Naive thymus-derived CD4-positive, alpha-beta T cell (primary cell): Measurements from ENCODE around the gene TMEM132E. TPM values are rescaled to one million over a fixed set of nuclear protein-coding genes. Genes with fewer than 3 reads are reported as not detected.
A peak's percentile ranks its signal among the peaks of the same experiment; 100 is the strongest.

Experiments used
- ATAC-seq: fragments of 150-1000 bp; cut with Tn5 transposase; 2 replicates; pipeline ENCODE4 v1.10.0; 2021; ENCODE audit warnings: mild to moderate bottlenecking, moderate library complexity
- CTCF ChIA-PET: fragments of 350-600 bp; sonication (Branson Sonifier 250); formaldehyde crosslinking; loops from one replicate; lab custom pipeline; 2021; ENCODE audit warnings: antibody characterized with exemption; lab: Charles Lee
- POLR2A ChIA-PET: fragments of 350-600 bp; sonication (Branson Sonifier 250); formaldehyde crosslinking; loops from one replicate; lab custom pipeline; 2021; ENCODE audit warnings: antibody characterized with exemption, inconsistent platforms; lab: Charles Lee
- DNase-seq, 9 donors: peaks; one replicate each; pipeline versions ENCODE4 v3.0.0 to v3.0.0-alpha.2; 2020 to 2022; ENCODE audit warnings: mixed read lengths in 1 of 9
- H3K27ac ChIP-seq: one replicate; pipeline ENCODE4 v1.7.0; 2013; ENCODE audit warnings: mild to moderate bottlenecking, low read depth, low read length, moderate library complexity
- H3K27me3 ChIP-seq, 2 donors: one replicate each; pipeline ENCODE4 v1.7.0; 2013; ENCODE audit warnings: low read length in 2 of 2, mild to moderate bottlenecking in 2 of 2, moderate library complexity in 2 of 2; ENCODE audit not compliant: control insufficient read depth in 2 of 2, insufficient read depth in 2 of 2
- H3K36me3 ChIP-seq, 3 experiments: 1 replicate in 2 of 3; 2 replicates in 1 of 3; pipeline ENCODE4 v1.7.0; 2013; ENCODE audit warnings: low read length in 3 of 3, mild to moderate bottlenecking in 3 of 3, moderate library complexity in 1 of 3; ENCODE audit not compliant: insufficient read depth in 3 of 3, control insufficient read depth in 2 of 3
- H3K4me1 ChIP-seq, 2 donors: one replicate each; pipeline ENCODE4 v1.7.0; 2013; ENCODE audit warnings: low read length in 2 of 2, mild to moderate bottlenecking in 2 of 2, moderate library complexity in 1 of 2; ENCODE audit not compliant: control insufficient read depth in 2 of 2, insufficient read depth in 2 of 2
- H3K4me3 ChIP-seq: 2 replicates; pipeline ENCODE4 v1.7.0; 2013; ENCODE audit warnings: mild to moderate bottlenecking, low read length
- H3K9me3 ChIP-seq, 3 experiments: 1 replicate in 2 of 3; 2 replicates in 1 of 3; pipeline ENCODE4 v1.7.0; 2013; ENCODE audit warnings: low read length in 3 of 3; ENCODE audit not compliant: control insufficient read depth in 2 of 3
- H3K27ac Mint-ChIP-seq, 9 donors: one replicate each; pipeline ENCODE4 v1.8.0; 2020 to 2022; ENCODE audit warnings: mixed read lengths in 9 of 9, mild to moderate bottlenecking in 8 of 9, moderate library complexity in 5 of 9, inconsistent platforms in 2 of 9
- H3K27me3 Mint-ChIP-seq, 5 donors: one replicate each; pipeline ENCODE4 v1.8.0; 2021 to 2022; ENCODE audit warnings: mixed read lengths in 5 of 5, mild to moderate bottlenecking in 1 of 5
- H3K36me3 Mint-ChIP-seq, 5 donors: one replicate each; pipeline ENCODE4 v1.8.0; 2020 to 2022; ENCODE audit warnings: mixed read lengths in 5 of 5, mild to moderate bottlenecking in 3 of 5, inconsistent platforms in 1 of 5
- H3K4me1 Mint-ChIP-seq, 7 donors: one replicate each; pipeline ENCODE4 v1.8.0; 2020 to 2022; ENCODE audit warnings: mixed read lengths in 7 of 7, mild to moderate bottlenecking in 3 of 7, inconsistent platforms in 1 of 7
- H3K4me3 Mint-ChIP-seq, 10 donors: one replicate each; pipeline ENCODE4 v1.8.0; 2020 to 2022; ENCODE audit warnings: mild to moderate bottlenecking in 10 of 10, mixed read lengths in 10 of 10, moderate library complexity in 6 of 10, inconsistent platforms in 2 of 10
- H3K9me3 Mint-ChIP-seq, 11 donors: one replicate each; pipeline ENCODE4 v1.8.0; 2020 to 2022; ENCODE audit warnings: mixed read lengths in 11 of 11, mild to moderate bottlenecking in 4 of 11, inconsistent platforms in 1 of 11, moderate library complexity in 1 of 11
- intact Hi-C, 2 donors: fragments of 100-400 bp; cut with micrococcal nuclease; formaldehyde crosslinking; loops; one replicate each; pipeline ENCODE4 v1.15.1; 2023
- polyA plus RNA-seq, 2 donors: library from polyadenylated mRNA; unstranded; fragments of 300-500 nt; fragmentation: Illumina TruSeq; gene quantifications; one replicate each; pipeline ENCODE4 v1.2.3, GENCODE V29; 2021
- total RNA-seq, 6 experiments: library from RNA in 5 of 6; stranded (reverse) in 5 of 6; gene quantifications; 1 replicate in 5 of 6; 2 replicates in 1 of 6; pipeline ENCODE4 v1.2.3 and lab custom pipeline; 2021 to 2026

Gene TMEM132E
- total and polyA plus RNA-seq, 7 experiments from 2014 or later = 0.10 to 0.89 (median 0.35) TPM; not detected in 1

DNA sequence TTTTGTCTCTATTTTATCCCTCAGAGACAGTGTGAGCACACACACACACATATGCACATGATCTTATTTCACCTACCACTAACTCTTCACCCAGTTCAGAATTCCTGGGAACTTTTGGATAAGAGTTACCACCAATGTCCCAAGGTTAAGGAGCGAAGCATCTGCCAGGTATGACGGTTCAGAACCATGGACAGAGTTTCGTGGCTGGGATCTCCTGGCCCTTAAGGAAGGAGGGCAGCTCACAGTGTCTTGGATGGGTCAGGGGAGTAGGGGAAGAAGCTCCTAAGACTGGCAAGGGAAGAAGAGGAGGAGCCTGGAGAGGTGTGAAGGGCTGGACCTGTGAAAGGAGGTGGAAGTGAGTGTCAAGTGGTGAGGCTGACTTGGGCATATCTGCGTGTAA is 23.0 kb upstream of the TMEM132E start:
- CTCF ChIA-PET = interaction anchor here (0.6 kb wide), 1 partner anchor 88 kb away, joined by 3 read pairs; no protein-coding TSS in a partner anchor
- no peaks in the 10 kb centered on the region for H3K4me1 Mint-ChIP-seq

DNA sequence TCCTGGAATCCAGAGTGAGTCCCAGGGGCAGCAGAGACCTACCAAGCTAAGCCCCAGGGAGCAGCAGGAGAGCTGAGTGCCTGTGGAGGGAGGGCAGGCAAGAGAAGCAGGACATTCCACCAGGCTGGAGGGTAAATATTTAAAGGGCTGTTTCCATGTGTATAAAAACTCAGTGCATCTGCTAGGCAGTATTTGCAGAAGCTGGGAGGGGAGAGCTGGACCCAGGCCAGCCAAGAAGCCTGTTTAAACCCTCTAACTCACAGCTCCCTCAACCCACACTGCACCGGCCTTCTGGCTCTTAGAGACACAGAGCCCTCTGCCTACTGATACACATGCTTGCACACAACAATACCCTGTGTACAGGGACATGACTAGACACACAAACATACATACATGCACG is 22.5 kb upstream of the TMEM132E start:
- Mint-ChIP-seq H3K9me3 (peaks cover 0 to 1% (median 0%) of the 10 kb centered on the region in 11 donors), H3K27me3 (peaks cover 11 to 23% (median 20%) of the 10 kb centered on the region in 5 donors), H3K27ac (no peak overlapping the region), H3K36me3 (no peaks in the 10 kb centered on the region), H3K4me1 (no peaks in the 10 kb centered on the region), H3K4me3 (no peak overlapping the region)
- H3K9me3 ChIP-seq = no peaks in the 10 kb centered on the region
- ChIA-PET CTCF (interaction anchor here (0.6 kb wide), 1 partner anchor 87 kb away, joined by 3 read pairs; no protein-coding TSS in a partner anchor), POLR2A (no interaction called here)
- no peaks in the 10 kb centered on the region for H3K27me3 ChIP-seq
- no peak overlapping the region for H3K27ac ChIP-seq
- no peak for ATAC-seq
- no peaks in the 10 kb centered on the region for H3K36me3 ChIP-seq
- no peak for DNase-seq
- H3K4me3 ChIP-seq = no peak overlapping the region
- intact Hi-C loops = no loop called here
- no peaks in the 10 kb centered on the region for H3K4me1 ChIP-seq

More for the DNA sequence above, 23.0 kb upstream of the TMEM132E start:
- DNase-seq (no peak), ATAC-seq (no peak)
- Histone ChIP-seq H3K27ac (no peak overlapping the region), H3K4me1 (no peaks in the 10 kb centered on the region), H3K36me3 (no peaks in the 10 kb centered on the region), H3K27me3 (no peaks in the 10 kb centered on the region), H3K4me3 (no peak overlapping the region), H3K9me3 (no peaks in the 10 kb centered on the region)
- Mint-ChIP-seq H3K4me3 (no peak overlapping the region), H3K27ac (no peak overlapping the region), H3K27me3 (peaks cover 10 to 27% (median 19%) of the 10 kb centered on the region in 5 donors), H3K36me3 (no peaks in the 10 kb centered on the region), H3K9me3 (peaks cover 0 to 2% (median 0%) of the 10 kb centered on the region in 11 donors)
- intact Hi-C loops = no loop called here
- POLR2A ChIA-PET = no interaction called here

DNA sequence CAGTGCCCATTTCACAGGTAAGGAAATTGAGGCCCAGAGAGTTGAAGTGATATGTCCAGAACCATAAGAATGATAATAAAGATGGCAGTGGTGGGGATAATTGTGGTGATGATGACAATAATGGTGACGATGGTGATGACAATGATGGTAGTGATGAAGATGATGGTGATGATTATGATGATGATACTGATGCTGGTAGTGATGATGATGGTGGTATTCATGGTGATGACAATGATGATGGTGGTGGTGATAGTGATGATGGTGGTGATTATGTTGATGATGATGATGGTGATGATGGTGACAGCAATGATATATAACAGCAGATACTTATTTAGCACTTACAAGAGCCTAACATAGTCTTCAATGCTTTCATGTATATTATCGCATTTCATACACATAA is 18.1 kb upstream of the TMEM132E start:
- no peak overlapping the region for H3K4me3 ChIP-seq
- POLR2A ChIA-PET = no interaction called here
- no peaks in the 10 kb centered on the region for H3K36me3 Mint-ChIP-seq
- ATAC-seq (no peak), DNase-seq (no peak)
- H3K4me1 Mint-ChIP-seq = no peaks in the 10 kb centered on the region
- no peak overlapping the region for H3K27ac Mint-ChIP-seq
- no peaks in the 10 kb centered on the region for H3K4me1 ChIP-seq
- no peak overlapping the region for H3K4me3 Mint-ChIP-seq
- peaks cover 7 to 16% (median 12%) of the 10 kb centered on the region in 5 donors for H3K27me3 Mint-ChIP-seq
- peaks cover 0 to 1% (median 0%) of the 10 kb centered on the region in 11 donors for H3K9me3 Mint-ChIP-seq
- CTCF ChIA-PET = no interaction called here
- intact Hi-C loops = no loop called here
- H3K9me3 ChIP-seq = no peaks in the 10 kb centered on the region
- H3K27ac ChIP-seq = no peak overlapping the region
- no peaks in the 10 kb centered on the region for H3K27me3 ChIP-seq
- no peaks in the 10 kb centered on the region for H3K36me3 ChIP-seq

DNA sequence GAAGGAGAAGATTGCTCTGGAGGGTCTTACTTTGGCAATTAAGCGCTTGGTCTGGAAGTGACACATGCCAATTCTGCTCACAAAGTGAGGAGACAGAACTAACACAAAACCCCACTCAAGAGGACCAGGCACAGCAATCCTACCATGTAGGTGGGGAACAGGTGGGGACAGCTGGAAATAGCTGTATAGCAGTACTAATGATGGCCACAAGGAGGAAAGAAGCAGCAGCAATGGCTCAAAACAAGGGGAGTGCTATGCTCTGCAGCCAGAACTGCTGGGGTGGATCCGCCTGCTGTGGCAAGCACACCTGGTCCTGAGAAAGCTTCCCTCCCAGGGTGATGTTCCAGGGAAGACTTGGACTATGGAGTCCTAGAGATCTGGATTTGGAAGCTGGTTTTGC is 17.0 kb upstream of the TMEM132E start:
- Mint-ChIP-seq H3K4me1 (no peaks in the 10 kb centered on the region), H3K4me3 (no peak overlapping the region), H3K27ac (no peak overlapping the region), H3K27me3 (peaks cover 7 to 16% (median 12%) of the 10 kb centered on the region in 5 donors), H3K36me3 (no peaks in the 10 kb centered on the region), H3K9me3 (peaks cover 0 to 1% (median 0%) of the 10 kb centered on the region in 11 donors)
- H3K36me3 ChIP-seq = no peaks in the 10 kb centered on the region
- peak; percentile 42 for ATAC-seq
- H3K27ac ChIP-seq = no peak overlapping the region
- intact Hi-C loops = loop anchor here in 1 of 2 donors (1.0 kb wide), 1 partner anchor 76 kb away; no protein-coding TSS in a partner anchor
- H3K4me3 ChIP-seq = no peak overlapping the region
- H3K4me1 ChIP-seq = no peaks in the 10 kb centered on the region
- ChIA-PET POLR2A (no interaction called here), CTCF (no interaction called here)
- H3K27me3 ChIP-seq = no peaks in the 10 kb centered on the region
- peak in 1 of 9 donors; percentile 19 for DNase-seq
- no peaks in the 10 kb centered on the region for H3K9me3 ChIP-seq

- H3K9me3 ChIP-seq = no peaks in the 10 kb centered on the region
- Mint-ChIP-seq H3K4me1 (no peaks in the 10 kb centered on the region), H3K4me3 (no peak overlapping the region), H3K9me3 (peaks cover 0 to 2% (median 0%) of the 10 kb centered on the region in 11 donors), H3K27me3 (peaks cover 12 to 21% (median 16%) of the 10 kb centered on the region in 5 donors), H3K36me3 (no peaks in the 10 kb centered on the region), H3K27ac (no peak overlapping the region)
- ChIA-PET CTCF (no interaction called here), POLR2A (no interaction called here)
- no peak for DNase-seq
- H3K27me3 ChIP-seq = no peaks in the 10 kb centered on the region
- H3K4me3 ChIP-seq = no peak overlapping the region
- intact Hi-C loops = no loop called here
- no peaks in the 10 kb centered on the region for H3K4me1 ChIP-seq
- ATAC-seq = no peak
- no peaks in the 10 kb centered on the region for H3K36me3 ChIP-seq
- no peak overlapping the region for H3K27ac ChIP-seq
These were observed 13.7 kb upstream of the TMEM132E start for GRCh38 chr17:34565713-34566112.

DNA sequence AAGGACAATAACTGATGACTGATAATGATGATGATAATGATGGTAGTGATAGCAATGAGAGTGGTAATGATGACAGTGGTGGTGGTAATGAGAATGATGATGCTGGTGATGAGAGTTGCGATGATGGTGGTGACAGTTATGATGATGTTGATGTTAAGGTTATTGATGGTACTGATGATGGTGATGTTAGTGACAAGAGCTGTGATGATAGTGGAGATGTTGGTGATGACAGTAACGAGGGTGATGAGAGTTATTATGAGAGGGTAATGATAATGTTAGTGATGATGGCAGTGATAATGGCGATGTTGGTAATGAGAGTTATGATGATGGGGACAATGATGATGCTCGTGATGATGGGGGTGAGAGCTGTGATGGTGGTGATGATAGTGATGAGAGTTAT is 13.2 kb upstream of the TMEM132E start:
- no peak overlapping the region for H3K27ac Mint-ChIP-seq
- peaks cover 15 to 21% (median 17%) of the 10 kb centered on the region in 5 donors for H3K27me3 Mint-ChIP-seq
- H3K9me3 ChIP-seq = no peaks in the 10 kb centered on the region
- H3K27me3 ChIP-seq = no peaks in the 10 kb centered on the region
- DNase-seq (no peak), ATAC-seq (no peak)
- H3K4me1 Mint-ChIP-seq = no peaks in the 10 kb centered on the region
- peaks cover 0 to 2% (median 0%) of the 10 kb centered on the region in 11 donors for H3K9me3 Mint-ChIP-seq
- H3K36me3 Mint-ChIP-seq = no peaks in the 10 kb centered on the region
- H3K27ac ChIP-seq = no peak overlapping the region
- no peak overlapping the region for H3K4me3 ChIP-seq
- CTCF ChIA-PET = no interaction called here
- H3K36me3 ChIP-seq = no peaks in the 10 kb centered on the region
- intact Hi-C loops = no loop called here
- H3K4me1 ChIP-seq = no peaks in the 10 kb centered on the region
- no peak overlapping the region for H3K4me3 Mint-ChIP-seq
- POLR2A ChIA-PET = no interaction called here

DNA sequence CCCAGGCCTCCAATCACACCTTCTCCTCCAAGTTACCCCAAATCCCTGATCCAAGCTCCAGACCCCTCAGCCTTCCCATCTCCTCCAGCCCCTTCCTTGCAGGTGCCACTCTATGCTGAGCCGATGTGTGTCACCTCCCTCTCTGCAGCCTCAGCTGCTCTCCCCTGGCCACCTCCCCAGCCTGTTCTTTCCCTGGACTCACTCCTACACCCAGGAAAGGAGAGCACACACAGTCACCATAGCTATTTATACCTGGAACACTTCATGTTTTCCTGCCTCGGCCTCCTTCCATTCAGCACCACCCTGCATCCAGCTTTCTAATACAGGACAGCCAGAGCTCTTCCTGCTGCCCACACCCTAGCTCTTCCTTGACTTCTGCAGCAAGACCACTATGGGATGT is 12.5 kb upstream of the TMEM132E start:
- Mint-ChIP-seq H3K27ac (no peak overlapping the region), H3K36me3 (no peaks in the 10 kb centered on the region), H3K9me3 (peaks cover 0 to 2% (median 0%) of the 10 kb centered on the region in 11 donors), H3K27me3 (peaks cover 17 to 21% (median 20%) of the 10 kb centered on the region in 5 donors), H3K4me1 (peaks cover 0 to 2% (median 0%) of the 10 kb centered on the region in 7 donors), H3K4me3 (no peak overlapping the region)
- Histone ChIP-seq H3K36me3 (no peaks in the 10 kb centered on the region), H3K27ac (no peak overlapping the region), H3K4me3 (no peak overlapping the region), H3K9me3 (no peaks in the 10 kb centered on the region), H3K27me3 (no peaks in the 10 kb centered on the region), H3K4me1 (no peaks in the 10 kb centered on the region)
- no peak for ATAC-seq
- intact Hi-C loops = no loop called here
- ChIA-PET POLR2A (no interaction called here), CTCF (interaction anchor here (0.5 kb wide), 1 partner anchor 49 kb away, joined by 3 read pairs; no protein-coding TSS in a partner anchor)
- DNase-seq = no peak
